GM10266 (cell line): ENCODE results near the gene CRYBB3.
"Not testable (repeated sequence)": the region's sequence is repeated elsewhere in the genome, so short reads cannot be mapped to it uniquely, and the experiment has no call there.

ENCODE experiments used
- DNase-seq: peaks from one replicate; pipeline ENCODE4 v3.0.0; 2012; ENCODE audit errors: extremely low spot score
- CTCF ChIP-seq: IDR thresholded peaks from 2 replicates; pipeline ENCODE4 v1.5.1; 2012; ENCODE audit warnings: mild to moderate bottlenecking, low read depth; ENCODE audit not compliant: control insufficient read depth, insufficient read depth; ENCODE audit errors: missing control alignments

Gene CRYBB3

GRCh38 chr22:25176799-25177198, 22.9 kb upstream of the CRYBB3 start:
- DNase-seq = no peak
- TF ChIP-seq CTCF = no peak

- TF ChIP-seq CTCF = no peak
- no peak for DNase-seq
These were observed 22.4 kb upstream of the CRYBB3 start for GRCh38 chr22:25177226-25177625.

GRCh38 chr22:25177895-25178294, 21.8 kb upstream of the CRYBB3 start:
- no peak for DNase-seq
- TF ChIP-seq CTCF = no peak

- not testable (repeated sequence) for DNase-seq
These were observed 21.3 kb upstream of the CRYBB3 start for GRCh38 chr22:25178348-25178747.

GRCh38 chr22:25178869-25179631, 20.6 kb upstream of the CRYBB3 start:
- not testable (repeated sequence) for DNase-seq

GRCh38 chr22:25182131-25183110, 17.2 kb upstream of the CRYBB3 start:
- no peak for DNase-seq
- no peak for TF ChIP-seq CTCF

GRCh38 chr22:25183949-25184619, 15.6 kb upstream of the CRYBB3 start:
- TF ChIP-seq CTCF = no peak

GRCh38 chr22:25186140-25186539, 13.5 kb upstream of the CRYBB3 start:
- no peak for TF ChIP-seq CTCF

More at GRCh38 chr22:25183949-25184619, 15.6 kb upstream of the CRYBB3 start:
- no peak for DNase-seq

More at GRCh38 chr22:25186140-25186539, 13.5 kb upstream of the CRYBB3 start:
- DNase-seq = no peak
